HL-60 (cell line): ENCODE results near the gene PLEKHD1.

Experiments
- DNase-seq, 2 experiments: peaks; one replicate each; pipeline ENCODE4 v3.0.0-alpha.2; 2010 to 2020; ENCODE audit warnings: low read depth in 1 of 2, low spot score in 1 of 2
- H3K27ac ChIP-seq: fragments of 250-450 bp; sonication (Bioruptor Pico); replicated peaks from 2 replicates; pipeline ENCODE4 v1.5.1; 2020; ENCODE audit warnings: mild to moderate bottlenecking, moderate library complexity
- H3K27me3 ChIP-seq: fragments of 250-450 bp; sonication (Bioruptor Pico); 2 replicates; pipeline ENCODE4 v1.5.1; 2021; ENCODE audit warnings: mild to moderate bottlenecking, moderate library complexity; ENCODE audit not compliant: insufficient read depth, poor library complexity, severe bottlenecking
- H3K4me3 ChIP-seq: replicated peaks from 2 replicates; pipeline ENCODE4 v1.5.1; 2011; ENCODE audit warnings: mild to moderate bottlenecking, control low read depth, low read length; ENCODE audit not compliant: insufficient read depth
- CTCF ChIP-seq: IDR thresholded peaks from one replicate; pipeline ENCODE4 v1.5.1; 2011; ENCODE audit warnings: low read length, control low read depth, inconsistent platforms; ENCODE audit not compliant: insufficient read depth
- GABPA ChIP-seq: IDR thresholded peaks from 2 replicates; pipeline ENCODE4 v1.6.1; 2012; ENCODE audit warnings: low read depth
- POLR2AphosphoS5 ChIP-seq: IDR thresholded peaks from 2 replicates; pipeline ENCODE4 v1.6.1; 2012; ENCODE audit warnings: low read depth
- SPI1 ChIP-seq: IDR thresholded peaks from 2 replicates; pipeline ENCODE4 v1.6.1; 2012; ENCODE audit warnings: low read depth, mild to moderate bottlenecking, borderline replicate concordance
- TF ChIP-seq, protein P1 (sequence below): IDR thresholded peaks from 2 replicates; pipeline ENCODE4 v1.6.1; 2012; ENCODE audit warnings: low read depth; ENCODE audit not compliant: insufficient replicate concordance

The PLEKHD1 gene

DNA sequence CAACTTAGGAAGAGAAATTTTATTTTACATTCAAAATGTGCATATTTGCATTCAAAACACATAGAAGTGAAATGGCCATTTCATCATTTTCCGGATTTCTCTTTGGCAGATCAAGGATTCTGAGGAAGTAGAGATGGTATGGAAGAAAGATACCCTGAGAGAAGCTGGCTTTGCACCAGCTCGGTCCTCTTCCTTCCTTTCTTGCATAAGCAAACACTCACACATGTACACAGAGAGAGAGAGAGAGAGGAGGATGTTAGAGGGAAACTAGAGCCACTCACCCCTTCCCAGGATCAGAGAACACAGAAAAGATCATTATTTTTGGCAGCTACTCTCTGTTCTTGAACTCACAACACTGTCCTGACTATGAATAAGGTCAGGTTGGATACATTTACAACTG, 15.6 kb upstream of the PLEKHD1 start:
- Histone ChIP-seq H3K27ac (no peak overlapping the region), H3K27me3 (no peaks in the 10 kb centered on the region), H3K4me3 (no peak overlapping the region)
- DNase-seq, result peak in 1 of 2 experiments; percentile 45
- TF ChIP-seq POLR2AphosphoS5 (no peak), SPI1 (no peak), CTCF (no peak), GABPA (no peak)
- TF ChIP-seq, protein P1, sequence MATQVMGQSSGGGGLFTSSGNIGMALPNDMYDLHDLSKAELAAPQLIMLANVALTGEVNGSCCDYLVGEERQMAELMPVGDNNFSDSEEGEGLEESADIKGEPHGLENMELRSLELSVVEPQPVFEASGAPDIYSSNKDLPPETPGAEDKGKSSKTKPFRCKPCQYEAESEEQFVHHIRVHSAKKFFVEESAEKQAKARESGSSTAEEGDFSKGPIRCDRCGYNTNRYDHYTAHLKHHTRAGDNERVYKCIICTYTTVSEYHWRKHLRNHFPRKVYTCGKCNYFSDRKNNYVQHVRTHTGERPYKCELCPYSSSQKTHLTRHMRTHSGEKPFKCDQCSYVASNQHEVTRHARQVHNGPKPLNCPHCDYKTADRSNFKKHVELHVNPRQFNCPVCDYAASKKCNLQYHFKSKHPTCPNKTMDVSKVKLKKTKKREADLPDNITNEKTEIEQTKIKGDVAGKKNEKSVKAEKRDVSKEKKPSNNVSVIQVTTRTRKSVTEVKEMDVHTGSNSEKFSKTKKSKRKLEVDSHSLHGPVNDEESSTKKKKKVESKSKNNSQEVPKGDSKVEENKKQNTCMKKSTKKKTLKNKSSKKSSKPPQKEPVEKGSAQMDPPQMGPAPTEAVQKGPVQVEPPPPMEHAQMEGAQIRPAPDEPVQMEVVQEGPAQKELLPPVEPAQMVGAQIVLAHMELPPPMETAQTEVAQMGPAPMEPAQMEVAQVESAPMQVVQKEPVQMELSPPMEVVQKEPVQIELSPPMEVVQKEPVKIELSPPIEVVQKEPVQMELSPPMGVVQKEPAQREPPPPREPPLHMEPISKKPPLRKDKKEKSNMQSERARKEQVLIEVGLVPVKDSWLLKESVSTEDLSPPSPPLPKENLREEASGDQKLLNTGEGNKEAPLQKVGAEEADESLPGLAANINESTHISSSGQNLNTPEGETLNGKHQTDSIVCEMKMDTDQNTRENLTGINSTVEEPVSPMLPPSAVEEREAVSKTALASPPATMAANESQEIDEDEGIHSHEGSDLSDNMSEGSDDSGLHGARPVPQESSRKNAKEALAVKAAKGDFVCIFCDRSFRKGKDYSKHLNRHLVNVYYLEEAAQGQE, result no peak

DNA sequence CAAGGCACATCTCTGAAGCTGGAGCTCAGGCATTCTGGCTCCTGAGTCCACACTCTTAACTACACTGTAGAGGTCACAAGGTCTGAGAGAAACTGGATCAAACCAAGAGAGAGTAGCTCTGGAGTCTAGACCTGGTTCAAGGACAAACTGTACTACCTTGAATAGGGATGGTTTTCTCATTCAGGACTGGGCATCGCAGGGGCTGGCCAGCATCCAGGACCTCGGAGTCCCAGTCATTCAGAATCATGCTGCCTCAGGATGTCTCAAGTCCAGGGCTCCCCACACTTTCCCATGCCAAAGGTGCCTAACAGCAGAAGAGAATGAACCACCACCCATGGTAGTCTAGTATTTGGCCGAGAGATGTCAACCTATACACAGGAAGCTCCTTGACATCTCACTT, 13.1 kb upstream of the PLEKHD1 start:
- no peak overlapping the region for H3K4me3 ChIP-seq
- no peak for TF ChIP-seq GABPA
- TF ChIP-seq POLR2AphosphoS5, result no peak
- TF ChIP-seq CTCF, result no peak
- no peak for TF ChIP-seq SPI1
- TF ChIP-seq, protein P1, result no peak
- H3K27me3 ChIP-seq, result no peaks in the 10 kb centered on the region
- DNase-seq, result no peak
- H3K27ac ChIP-seq, result no peak overlapping the region

- no peak for DNase-seq
- Histone ChIP-seq H3K27me3 (no peaks in the 10 kb centered on the region), H3K27ac (no peak overlapping the region), H3K4me3 (no peak overlapping the region)
- TF ChIP-seq GABPA, result no peak
- TF ChIP-seq POLR2AphosphoS5, result no peak
- no peak for TF ChIP-seq CTCF
- no peak for TF ChIP-seq SPI1
Measured at GRCh38 chr14:69471916-69472315, 12.6 kb upstream of the PLEKHD1 start.

GRCh38 chr14:69473260-69473659, 11.3 kb upstream of the PLEKHD1 start:
- TF ChIP-seq SPI1, result no peak
- no peak for TF ChIP-seq CTCF
- TF ChIP-seq POLR2AphosphoS5, result no peak
- TF ChIP-seq, protein P1, result no peak
- TF ChIP-seq GABPA, result no peak
- Histone ChIP-seq H3K27ac (no peak overlapping the region), H3K4me3 (no peak overlapping the region), H3K27me3 (no peaks in the 10 kb centered on the region)
- no peak for DNase-seq
